NCI-H1436 (cell line): ENCODE measurements around the gene LY86.

ENCODE experiments used
- DNase-seq: peaks from one replicate; lab custom pipeline; 2025; lab: John Stamatoyannopoulos, UW

Gene LY86

DNA sequence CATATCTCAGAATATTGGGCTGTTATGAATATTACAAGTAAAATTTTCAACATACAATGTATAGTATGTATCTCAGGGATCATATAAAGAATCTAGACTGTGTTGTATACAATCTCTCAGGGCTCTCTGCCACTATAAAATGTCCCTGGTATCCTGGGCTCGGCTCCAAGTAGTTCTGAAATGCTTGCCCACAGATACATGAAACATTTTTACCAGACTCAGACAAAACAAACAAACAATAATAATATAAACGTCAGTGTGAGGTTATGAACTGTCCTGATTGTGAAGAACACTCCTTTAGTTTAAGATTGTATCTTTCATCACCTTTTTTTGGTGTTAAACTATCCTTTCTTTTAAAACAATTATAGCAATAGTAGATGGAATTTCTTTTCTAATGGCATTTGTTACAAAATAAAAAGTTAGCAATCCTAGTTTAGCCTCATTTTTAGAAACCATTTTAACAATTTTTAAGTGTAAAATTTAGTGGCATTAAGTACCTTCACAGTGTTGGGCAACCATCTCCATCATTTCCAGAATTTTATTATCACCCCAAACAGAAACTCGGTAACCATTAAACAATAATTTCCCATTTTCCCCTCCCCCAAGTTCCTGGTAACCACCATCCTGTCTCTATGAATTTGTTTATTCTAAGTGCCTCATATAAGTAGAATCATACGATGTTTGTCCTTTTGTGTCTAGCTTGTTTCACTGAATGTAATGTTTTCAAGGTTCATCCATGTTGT, 17.4 kb upstream of the LY86 start:
- no peak for DNase-seq

DNA sequence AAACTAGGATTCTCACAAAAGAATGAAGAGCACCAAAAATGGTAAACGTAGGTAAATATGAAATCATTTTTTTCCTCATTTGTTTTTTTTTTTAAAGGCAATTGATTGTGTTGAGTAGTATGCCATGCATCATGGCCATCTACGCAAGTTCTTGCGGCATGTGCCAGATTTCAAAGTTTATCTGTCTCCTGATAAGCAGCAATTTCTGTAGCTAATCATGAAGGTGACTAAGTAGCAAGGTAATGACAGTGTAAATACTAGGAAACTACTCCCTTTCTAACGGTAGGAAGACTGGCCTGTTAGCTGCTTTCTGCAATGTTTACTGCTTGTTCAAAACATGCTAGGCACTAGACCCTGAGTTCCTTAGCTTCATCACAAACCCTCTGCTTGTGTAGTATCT, 13.4 kb upstream of the LY86 start:
- no peak for DNase-seq

DNA sequence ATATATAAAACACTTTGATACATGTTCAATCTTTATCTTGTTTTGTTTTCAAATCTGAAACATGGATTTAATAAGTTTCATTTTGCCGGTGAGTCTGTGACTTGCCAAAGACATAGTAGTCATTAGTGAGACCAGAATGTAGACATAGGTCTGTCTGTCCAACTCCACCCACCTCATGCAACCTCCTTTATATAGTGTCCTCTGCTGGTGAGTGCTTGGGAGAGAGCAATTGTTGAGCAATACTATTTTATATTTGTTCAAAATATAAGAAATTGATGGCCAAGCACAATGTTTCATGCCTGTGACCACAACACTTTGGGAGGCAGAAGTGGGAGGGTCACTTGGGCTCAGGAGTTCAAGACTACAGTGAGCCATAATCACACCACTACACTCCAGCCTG, 10.8 kb upstream of the LY86 start:
- DNase-seq = no peak

DNA sequence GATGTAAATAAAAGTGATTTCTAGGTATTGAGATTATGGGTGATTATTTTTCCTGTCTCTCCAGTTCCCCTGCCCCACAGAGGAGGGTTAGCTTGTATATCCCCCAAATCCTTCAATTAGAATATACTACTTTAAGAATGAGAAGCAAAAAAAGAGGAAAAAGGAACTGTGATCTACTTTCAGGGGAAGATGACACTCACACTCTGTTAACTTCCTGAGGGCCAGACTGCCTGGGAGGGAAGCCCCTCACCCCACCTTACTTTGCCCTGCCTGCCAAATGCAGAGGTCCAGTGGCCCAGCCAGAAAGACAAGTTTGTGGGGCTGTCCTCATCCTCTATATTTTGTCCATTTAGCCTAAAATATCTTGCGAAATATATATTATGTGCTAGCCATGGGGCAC, 9.2 kb upstream of the LY86 start:
- DNase-seq = no peak

DNA sequence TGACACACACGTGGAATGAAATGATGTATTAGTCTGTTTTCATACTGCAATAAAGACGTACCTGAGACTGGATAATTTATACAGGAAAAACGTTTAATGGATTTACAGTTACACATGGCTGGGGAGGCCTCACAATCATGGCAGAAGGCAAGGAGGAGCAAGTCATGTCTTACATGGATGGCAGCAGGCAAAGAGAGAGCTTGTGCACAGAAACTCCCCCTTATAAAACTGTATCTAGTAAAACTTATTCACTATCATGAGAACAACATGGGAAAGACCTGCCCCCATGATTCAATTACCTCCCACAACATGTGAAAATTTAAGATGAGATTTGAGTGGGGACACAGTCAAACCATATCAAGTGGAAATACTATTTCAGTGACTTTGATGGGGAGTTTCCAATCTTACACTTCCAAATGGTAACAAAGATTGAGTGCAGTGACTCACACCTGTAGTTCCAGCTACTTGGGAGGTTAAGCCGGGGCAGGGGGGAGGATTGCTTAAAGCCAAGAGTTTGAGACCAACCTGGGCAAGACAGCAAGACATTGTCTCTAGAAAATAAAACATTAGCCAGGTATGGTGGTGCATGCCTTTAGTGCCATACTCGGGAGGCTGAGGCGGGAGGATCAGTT, 8.2 kb upstream of the LY86 start:
- DNase-seq = no peak

DNA sequence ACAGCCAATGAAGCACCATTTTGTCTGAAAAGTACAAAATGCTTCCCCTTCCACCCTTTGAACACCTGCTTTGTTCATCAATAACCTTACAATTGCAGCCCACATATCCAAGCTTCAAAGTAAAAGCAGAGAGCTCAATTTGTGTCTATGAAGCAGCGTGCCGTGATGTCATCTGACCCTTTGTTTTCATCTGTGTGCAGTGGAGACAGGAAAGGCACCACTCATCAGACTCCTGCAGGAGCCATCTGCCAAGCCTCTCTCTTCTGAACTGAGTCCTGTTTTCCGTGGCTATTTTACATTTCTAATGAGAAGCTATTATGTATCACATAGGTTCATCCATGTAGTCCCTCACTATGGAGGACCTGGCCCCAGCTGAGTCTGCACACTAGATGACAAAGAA, 7.5 kb upstream of the LY86 start:
- DNase-seq = no peak

DNA sequence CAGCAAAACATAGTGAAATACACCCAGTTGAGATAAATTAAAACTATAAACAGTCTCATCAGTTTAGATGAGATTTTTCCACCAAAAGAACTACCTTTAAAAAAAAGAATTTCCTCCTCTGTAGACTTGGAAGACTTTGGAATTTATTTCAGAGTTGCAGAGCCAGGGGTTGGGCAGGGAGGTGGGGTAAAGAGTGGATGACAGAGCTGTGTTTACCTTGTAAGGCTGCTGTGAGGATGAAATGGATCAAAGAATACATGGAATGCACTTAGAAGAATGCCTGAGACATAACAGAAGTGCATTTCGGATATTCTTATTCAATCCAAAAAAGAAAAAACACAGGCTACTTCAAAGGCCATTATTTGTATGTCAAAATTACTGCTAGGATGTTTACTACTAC, 6.4 kb upstream of the LY86 start:
- no peak for DNase-seq

DNA sequence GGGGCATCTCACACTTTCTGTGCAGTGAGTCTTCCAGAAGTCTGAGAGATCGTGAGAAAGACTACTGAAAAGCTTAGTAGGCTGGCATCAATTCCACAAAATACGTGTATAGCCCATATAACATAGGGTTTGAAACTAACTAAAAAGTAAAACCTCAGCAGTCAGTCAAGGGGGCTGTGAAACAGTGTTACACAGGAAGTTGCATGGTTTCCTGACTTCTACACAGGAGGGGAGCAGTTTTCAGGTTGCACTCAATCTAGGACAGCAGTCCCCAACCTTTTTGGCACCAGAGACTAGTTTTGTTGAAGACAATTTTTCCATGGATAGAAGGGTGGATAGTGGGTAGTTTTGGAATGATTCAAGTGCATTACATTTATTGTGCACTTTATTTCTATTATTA, 4.7 kb upstream of the LY86 start:
- no peak for DNase-seq

DNA sequence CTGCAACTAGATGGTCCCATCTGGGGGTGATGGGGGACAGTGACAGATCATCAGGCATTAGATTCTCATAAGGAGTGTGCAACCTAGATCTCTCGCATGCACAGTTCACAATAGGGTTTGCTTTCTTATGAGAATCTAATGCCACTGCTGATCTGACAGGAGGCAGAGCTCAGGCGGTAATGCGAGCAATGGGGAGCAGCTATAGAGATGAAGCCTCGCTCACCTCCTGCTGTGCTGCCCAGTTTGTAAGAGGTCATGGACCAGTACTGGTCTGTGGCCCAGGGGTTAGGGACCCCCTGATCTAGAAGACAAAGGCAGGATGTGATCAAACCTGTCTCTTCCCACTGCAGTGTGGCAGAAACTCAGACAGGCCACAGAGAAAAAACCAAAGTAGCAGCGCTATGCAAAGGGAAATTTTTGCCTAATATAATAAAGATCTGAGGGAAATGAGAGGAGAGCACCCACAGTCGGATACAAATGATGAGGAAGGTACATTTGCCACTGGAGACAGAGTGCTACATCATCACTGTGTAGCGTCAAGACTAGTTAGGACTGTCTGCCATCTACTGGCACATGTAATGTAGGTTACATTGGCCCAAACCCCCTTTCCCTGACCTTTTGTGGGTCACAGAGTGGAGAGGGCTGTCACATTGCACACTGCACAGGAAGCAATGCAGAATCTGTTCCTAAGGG, 4.1 kb upstream of the LY86 start:
- DNase-seq = no peak

DNA sequence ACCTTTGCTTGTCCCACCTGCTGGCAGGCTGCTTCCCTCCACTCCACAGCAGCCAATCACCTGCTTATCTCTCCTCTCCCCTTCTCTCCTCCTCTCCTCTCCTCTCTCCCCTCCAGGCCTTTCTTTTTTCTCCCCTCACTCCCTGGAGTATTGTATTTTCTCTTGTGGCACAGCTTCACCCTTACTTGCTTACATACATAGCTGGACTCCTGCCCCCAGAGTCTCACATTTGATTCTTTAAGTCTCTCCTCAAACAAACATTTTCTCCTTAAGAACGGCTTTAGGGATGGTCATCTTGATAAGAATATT, 3.6 kb upstream of the LY86 start:
- peak; percentile 22 for DNase-seq

DNA sequence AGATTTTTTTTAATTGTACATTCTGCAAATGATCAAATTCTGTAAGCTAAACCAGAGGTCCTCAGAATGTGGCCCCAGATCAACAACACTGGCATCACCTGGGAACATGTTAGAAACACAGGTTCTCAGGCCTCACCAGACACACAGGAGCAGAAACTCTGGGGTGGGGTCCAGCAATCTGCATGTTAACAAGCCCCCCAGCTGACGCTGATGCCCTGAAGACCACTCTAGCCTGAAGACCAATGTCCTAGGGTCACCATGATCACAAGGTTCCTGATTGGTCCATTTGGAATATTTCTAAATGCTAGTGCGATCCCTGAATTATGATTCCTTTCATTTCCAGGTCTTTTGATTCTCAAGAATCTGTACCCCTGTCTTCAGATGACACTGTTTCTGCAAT, 2.4 kb upstream of the LY86 start:
- no peak for DNase-seq

DNA sequence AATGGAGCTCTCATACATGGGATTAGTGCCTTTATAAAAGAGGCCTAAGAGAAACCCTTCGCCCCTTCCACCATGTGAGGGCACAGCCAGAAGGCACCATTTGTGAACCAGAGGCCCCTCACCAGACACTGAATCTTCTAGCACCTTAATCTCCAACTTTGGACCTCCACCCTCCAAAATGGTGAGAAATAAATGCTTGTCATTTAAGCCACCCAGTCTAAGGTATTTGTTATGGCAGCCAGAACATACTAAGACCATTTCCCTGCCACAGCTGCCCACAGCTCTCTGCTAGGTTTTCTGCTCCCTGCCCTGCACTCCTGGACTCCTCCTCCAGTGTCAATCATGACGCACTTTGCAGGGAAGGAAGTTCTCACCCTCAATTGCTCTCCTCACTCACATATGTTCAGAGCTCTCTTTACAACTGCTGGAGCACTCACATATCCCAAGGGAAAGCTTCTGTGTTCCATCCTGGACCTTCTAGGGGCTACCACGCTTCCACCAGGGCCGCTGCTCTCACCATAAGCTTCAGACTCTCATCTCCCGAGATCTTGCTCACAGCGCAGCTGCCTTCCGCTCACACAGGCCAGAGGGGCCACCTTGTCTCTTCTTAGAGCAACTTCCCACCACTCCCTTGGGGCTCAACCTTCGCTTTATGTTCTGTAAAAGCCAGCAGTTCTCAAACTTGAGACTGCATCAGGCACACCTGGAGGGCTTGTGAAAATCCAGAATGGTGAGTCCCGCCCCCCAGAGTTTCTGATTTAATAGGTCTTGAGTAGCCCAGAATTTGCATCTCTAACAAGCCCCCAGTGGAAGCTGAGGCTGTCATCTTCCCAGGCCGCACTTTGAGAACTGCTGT, 1.6 kb upstream of the LY86 start:
- no peak for DNase-seq

DNA sequence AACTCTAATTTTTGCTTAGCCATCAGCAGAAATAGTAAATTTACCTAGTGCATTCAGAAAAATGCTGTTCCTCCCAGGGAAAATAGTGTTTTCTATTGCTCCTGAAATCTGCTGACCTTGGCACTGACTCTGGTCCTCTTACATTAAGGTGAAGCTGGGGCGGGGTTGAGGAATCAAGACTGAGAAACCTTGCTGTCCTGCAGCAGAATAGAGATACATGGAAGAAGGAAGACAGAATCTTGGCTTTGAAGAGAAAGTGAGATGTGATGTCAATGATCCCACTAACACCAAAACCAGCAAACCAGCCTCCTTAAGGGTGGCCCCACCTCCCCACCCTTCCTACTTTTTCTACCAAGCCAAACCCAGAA, 840 bp upstream of the LY86 start:
- no peak for DNase-seq

DNA sequence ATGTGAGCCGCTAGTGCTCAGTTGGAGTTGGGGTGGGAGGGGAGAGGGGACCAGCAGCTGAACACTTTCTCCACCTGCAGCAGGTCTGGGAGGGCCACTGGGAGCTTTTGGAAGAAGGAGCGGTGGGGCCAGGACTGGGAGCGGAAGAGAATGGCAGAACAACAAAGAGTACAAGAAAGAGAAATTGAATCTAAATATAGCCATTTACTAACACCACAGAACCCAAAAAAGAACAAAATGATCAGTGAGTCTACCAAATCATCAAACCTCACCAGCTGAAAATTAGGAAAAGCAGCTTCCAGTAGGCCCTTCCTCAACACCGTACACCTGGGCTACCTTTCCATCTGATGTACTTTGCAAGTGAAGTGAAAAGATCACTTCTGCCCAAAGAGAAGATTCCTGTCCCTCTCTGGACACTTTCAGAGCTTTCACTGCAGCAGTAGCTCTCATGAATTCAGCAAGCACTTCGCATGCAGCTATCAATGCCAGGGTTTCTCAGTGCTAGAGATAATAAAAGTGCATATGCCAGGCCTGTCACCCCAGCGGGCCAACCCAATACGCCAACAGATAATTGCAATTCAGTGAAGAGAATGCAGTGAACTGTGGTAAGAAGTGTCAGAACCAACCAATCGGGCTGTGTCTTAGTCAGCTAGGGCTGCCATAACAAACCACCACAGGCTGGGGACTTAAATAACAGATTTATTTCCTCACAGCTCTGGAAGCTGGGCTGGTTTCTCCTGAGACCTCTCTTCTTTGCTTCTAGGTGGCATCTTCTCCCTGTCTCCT, 597 bp downstream of the LY86 start:
- no peak for DNase-seq

DNA sequence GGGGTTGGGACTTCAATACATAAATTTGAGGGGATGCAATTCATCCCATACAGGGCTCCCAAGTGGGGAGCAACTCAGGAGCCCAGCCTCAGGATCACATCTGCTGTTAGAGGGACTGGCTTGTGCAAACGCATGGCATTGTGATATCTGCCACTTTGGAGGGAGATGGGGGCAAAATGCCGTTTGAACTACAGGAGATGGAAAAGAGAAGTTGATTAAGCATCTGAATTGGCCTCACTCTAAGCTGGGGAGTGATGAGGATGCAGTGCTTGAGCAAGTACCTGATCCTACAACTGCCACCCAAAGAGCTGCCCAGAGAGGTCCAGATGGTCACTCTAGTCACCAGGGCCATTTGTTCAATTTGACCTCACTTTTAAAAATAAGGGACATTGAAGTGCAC, 2.0 kb downstream of the LY86 start:
- no peak for DNase-seq

DNA sequence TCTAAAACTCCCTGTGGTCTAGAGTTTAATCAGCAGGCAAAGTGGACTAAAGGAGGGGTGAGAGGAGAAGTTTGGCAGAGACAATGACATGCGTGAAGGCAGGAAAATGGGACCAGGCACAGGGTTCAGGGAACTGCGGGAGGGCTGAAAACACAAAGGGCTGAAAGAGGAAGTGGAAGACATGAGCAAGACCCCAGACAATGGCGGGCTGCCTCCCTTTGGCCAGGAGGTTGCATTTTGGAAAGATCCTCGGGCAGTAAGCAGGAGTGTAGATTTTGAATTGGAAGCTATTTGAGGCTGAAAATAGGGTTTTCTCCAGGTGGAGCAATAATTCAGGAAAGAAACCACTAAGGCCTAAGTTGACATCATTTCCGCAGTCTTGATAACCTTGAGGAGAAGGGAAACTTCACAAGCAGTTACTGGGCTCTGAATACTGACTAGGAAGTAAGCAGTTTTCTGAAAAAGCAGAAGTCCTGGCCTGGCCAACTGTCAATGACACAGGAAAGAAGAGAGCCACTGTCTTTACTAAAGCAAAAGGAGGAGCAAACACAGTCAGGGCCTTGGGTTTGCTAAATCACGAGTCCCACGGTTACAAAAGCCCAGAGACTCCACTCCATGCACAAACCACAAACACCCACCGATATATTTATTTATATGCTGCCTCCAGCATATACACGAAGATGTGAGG, 3.4 kb downstream of the LY86 start:
- no peak for DNase-seq

DNA sequence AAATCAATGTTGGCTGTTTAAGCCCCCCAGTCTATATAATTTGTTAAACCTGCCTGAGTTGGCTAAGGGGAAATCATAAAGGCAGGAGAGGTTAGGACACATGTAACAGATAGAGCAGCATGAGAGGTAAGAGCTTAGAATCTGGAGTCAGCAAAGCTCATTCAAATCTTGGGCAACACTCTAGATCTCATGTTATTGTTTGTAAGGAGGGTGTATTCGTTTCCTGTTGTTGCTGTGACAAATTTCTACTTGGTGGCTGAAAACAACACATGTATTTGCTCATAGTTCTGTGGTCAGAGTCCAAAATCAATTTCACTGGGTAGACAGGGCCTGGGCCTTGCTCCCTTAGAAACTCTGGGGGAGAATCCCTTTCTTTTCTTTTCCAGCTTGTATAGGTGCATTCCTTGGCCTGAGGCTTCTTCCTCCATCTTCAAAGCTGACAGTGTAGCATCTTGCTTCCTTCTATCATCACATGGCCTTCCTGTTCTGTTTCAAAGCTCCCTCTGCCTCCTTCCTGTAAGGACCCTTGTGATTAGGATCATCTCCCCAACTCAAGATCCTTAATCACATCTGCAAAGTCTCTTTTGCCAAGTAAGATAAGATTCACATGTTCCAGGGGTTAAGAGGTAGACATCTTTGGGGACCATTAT, 4.4 kb downstream of the LY86 start:
- DNase-seq = no peak

DNA sequence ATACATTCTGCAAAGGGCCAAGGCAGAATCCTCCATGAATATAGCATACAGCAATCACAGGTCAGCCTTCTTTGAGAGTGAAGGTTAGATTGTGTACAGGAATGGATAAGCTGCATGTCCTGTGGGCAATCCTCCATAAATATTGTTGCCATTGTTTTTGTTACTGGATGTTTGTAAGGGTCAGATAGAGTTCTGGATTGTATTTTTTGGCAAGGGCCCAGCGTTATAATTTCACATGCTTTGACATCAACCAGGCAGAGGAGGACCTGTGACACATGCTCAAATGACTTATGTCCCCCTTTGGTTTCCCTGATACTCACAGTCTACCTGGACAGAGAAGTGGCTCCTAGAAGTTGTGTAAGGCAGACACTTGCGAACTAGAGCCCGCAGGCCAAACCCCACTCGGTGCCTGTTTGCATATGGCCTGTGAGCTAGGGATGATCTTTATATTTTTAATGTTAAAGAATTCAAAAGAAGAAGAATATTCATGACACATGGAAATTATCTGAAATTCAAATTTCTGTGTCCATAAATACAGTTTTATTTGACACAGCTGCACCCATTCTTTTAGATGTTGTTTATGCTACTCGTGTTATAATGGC, 5.4 kb downstream of the LY86 start:
- DNase-seq = no peak

DNA sequence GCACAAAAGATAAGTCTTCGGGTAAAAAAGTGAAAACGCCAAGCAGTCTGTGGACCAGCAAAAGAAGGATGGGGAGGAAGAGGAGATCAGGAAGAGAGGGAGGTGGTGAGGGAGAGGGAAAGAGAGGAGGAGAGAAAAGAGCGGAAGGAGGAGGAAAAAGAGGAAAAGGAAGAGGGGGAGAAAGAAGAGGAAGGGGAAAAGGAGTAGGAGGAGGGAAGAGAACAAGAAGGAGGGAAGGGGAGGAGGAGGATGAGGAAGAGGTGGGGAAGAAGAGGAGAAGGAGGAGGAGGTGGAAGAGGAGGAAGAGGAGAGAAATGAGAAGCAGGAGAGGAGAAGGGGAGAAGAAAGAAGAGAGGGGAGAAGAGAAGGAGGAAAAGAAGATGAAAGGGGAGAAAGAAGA, 6.5 kb downstream of the LY86 start:
- DNase-seq = no peak

DNA sequence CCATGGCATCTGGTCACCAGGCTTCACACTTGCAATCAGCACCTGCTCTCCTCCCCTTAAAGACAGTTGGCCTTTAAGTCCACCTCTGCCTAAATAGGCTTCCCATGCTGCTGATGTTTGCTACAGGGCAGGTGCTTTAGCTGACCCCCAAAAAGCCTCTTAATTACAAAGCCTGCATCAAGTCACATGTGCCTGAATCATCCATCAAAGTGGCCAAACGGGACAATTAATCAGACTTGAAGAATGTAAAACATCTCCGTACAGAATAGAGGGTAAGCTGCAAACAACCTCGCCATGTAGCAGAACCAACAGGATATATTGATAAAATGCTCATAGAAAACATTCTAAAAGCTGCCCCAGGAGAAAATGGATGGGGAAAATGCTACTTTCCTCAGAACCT, 7.4 kb downstream of the LY86 start:
- DNase-seq = no peak
